GM19193 (cell line): ENCODE data around the gene CCNQ.

ENCODE experiments used
- POLR2A ChIP-seq: IDR thresholded peaks from 4 replicates; pipeline ENCODE4 v1.6.1; 2011; ENCODE audit not compliant: insufficient read depth, insufficient read length; ENCODE audit errors: extremely low read depth

Gene CCNQ

DNA sequence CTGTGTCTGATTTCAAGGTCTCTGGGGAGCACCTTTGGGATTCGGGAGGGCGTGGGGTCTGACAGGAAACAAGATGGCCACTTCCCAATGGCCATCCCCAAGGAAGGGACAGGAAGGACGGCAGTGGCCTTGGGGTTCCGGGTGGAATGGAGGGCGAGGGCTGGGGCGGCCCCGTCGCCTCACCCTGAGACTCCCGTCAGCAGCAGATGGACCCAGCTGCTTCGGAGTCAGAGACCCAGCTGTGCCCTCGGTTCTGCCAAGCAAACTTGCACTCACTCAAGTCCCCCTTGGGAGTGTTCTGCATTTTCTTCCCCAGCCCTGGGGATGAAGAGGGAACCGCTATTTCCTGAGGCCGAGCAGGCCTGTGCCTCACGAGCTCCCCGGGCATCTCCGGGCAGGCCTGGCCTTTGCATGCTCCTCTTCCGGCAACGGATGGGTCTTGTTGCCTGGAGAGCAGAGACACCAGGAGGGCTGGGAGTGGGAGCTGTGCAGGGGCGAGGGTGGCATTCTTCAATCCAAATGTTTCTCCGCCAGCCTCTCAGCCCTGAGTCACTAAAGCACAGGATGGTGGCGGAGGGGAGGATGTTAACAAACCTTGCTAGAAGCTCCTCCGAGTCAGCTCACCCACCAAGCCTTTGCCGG lies 41.2 kb upstream of the CCNQ start:
- TF ChIP-seq POLR2A: no peak

- no peak for TF ChIP-seq POLR2A
Observed at GRCh38 chrX:153639177-153640044, 40.5 kb upstream of the CCNQ start.

- no peak for TF ChIP-seq POLR2A
Observed at GRCh38 chrX:153638436-153639176, 39.7 kb upstream of the CCNQ start.

DNA sequence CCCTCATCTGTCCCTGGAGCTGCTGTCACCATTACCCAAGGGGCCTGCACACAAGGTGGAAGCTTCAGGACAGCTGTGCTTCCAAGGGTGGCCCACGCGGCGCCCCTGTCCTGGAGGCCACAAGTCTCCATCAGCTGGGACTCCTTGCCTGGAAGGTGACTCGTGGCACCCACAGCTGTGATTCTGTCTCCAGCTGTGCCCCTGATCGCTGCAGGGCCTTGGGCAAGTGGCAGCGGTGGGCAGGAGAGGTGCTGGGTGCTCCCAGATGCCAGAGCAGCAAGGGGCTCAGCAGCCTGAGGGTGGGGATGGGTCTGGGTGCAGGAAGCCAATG lies 39.1 kb upstream of the CCNQ start:
- no peak for TF ChIP-seq POLR2A

- TF ChIP-seq POLR2A: no peak
Observed at GRCh38 chrX:153637121-153638040, 38.4 kb upstream of the CCNQ start.

GRCh38 chrX:153636716-153637115 lies 37.8 kb upstream of the CCNQ start:
- TF ChIP-seq POLR2A: no peak

DNA sequence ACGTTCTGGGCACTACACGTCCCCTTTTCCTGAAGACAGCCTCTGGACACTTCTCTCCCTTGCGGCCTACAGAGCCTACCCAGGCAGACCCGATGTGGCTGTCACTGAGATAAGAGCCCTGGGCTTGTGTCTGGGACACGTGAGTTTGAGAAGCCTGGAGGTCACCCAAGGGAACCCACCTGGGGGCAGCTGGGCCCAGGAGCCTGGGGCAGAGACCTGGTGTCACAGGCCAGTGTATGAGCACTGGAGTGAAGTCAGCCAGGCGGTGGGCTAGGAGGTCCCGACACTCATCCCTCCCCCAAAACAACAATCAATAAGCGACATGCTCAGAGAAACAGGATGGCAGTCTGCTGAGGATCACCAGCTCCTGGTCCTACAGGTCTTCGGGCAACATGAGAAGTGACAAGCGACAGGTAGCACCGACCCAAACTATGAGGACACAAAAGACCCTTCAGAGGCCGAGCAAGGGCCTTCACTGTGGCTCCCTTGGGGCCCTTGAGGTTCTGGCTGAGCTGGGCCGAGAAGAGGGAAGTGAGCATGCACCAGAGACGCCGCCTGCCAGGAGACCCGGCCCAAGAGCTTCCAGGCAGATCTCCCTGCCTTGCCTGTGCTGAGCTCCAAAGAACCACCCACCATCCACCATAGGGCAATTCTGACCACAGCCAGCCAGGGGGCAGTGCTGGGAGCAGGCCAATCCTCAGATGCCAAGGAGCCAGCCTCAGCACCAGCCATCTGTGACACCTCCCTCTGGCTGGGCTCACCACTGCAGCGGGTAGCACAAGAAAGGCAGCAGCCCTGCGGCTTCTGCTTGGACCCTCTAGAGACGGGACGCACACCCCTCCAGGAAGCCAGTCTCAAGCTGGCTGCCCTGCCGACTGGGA lies 37.1 kb upstream of the CCNQ start:
- no peak for TF ChIP-seq POLR2A

- TF ChIP-seq POLR2A: no peak
Observed at GRCh38 chrX:153635388-153635787, 36.4 kb upstream of the CCNQ start.

- TF ChIP-seq POLR2A: no peak
Observed at GRCh38 chrX:153634832-153635231, 35.9 kb upstream of the CCNQ start.

DNA sequence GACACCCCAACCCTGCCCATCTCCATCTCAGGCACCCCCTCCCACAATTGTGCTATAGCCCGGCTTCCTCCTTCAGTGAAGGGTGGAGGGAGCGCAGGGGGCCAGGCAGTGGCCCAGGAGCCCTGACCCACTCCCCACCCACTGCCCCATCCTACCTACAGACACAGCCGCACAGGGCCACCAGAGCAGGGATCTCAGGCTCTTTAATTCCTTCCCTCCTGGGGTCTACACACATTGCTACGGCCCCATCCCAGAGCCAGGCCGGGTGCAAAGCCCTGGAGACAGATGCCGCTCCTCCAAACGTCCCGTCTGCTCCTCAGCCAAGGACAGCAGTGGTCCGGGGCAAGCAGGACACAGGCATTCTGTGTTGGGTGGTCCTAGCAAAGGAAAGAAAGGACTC lies 35.3 kb upstream of the CCNQ start:
- no peak for TF ChIP-seq POLR2A

DNA sequence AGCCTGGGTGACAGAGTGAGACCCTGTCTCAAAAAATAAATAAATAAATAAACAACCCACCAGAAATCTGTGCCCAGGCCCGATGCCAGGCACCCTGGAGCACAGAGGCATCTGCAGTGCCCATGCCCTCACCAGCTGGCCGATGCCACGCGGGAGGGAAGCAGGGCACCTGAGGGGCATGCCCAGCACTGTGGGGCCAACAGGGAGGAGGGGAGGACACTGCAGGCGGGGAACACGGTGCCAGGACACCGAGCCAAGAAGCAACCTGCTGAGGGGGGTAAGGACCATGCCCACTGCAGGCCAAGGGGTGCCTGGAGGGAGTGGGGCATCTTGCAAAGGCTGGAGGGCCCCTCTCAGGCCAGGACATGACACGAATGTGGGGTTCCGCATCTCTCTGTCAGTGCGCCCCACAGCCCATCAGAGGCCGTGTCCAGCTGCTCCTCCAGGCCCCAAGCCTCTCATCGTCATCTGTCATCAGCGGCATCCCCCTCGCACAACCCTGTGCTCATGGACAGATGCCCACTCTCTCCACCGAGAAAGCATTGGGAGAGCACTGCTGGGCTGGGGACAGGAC lies 34.8 kb upstream of the CCNQ start:
- TF ChIP-seq POLR2A: no peak

DNA sequence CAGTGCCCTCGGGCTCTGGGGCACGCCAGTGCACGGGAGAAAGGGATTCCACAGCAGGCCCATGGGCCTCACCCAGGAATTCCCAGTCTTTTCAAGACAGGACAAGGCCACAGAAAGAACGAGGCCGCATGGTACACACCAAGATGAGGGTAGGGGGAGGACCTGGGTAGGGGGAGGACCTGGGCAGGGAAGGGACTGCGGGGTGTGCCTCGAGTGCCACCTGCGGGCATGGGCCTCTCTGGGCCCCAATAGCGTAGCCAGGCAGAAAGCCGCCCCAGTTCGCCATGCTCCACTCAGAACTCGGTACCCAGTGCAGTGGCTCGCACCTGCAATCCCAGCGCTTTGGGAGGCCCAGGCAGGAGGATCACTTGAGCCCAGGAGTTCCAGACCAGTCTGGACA lies 34.1 kb upstream of the CCNQ start:
- TF ChIP-seq POLR2A: no peak

DNA sequence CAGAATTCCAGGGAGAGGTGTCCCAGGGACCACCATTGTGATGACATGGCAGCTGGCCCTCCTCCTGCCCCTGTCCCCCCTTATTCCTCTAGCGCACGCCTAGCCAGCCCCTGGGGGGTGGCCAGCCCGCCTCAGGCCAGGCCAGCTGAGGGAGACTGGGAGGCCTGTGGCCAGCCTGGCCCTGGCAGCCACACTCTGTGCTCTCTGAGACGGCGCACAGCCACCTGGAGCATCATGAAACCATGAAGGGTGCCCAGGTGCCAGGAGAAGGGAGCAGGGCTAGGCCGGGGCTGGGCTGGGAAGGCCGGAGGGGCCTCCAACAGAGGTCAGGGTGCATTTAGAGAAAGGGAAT lies 33.6 kb upstream of the CCNQ start:
- TF ChIP-seq POLR2A: no peak
